B cell (primary cell): ENCODE measurements around the gene FLAD1. TPM values are rescaled to one million over a fixed set of nuclear protein-coding genes. Genes with fewer than 3 reads are reported as not detected.
A peak's percentile ranks its signal among the peaks of the same experiment; 100 is the strongest.

ENCODE experiments used
- ATAC-seq: fragments of 200-7000 bp; cut with Tn5 transposase; one replicate; pipeline ENCODE4 v1.10.0; 2021; ENCODE audit warnings: low read depth, mild to moderate bottlenecking, moderate number of reproducible peaks, moderate library complexity
- CTCF ChIA-PET: fragments of 350-600 bp; sonication (Branson Sonifier 250); formaldehyde crosslinking; loops from one replicate; lab custom pipeline; 2021; ENCODE audit warnings: antibody characterized with exemption, inconsistent platforms; lab: Charles Lee
- POLR2A ChIA-PET: fragments of 350-600 bp; sonication (Branson Sonifier 250); formaldehyde crosslinking; loops from one replicate; lab custom pipeline; 2021; ENCODE audit warnings: antibody characterized with exemption; lab: Charles Lee
- DNase-seq: peaks from one replicate; pipeline ENCODE4 v3.0.0; 2013
- H2AFZ ChIP-seq: 2 replicates; pipeline ENCODE4 v1.6.1; 2012; ENCODE audit warnings: mild to moderate bottlenecking, low read depth, low read length; ENCODE audit not compliant: insufficient read depth, poor library complexity, severe bottlenecking
- H3K27ac ChIP-seq, 2 donors: 1 replicate in 1 of 2; 2 replicates in 1 of 2; pipeline ENCODE4 v1.5.1; 2012 to 2013; ENCODE audit warnings: low read length in 2 of 2, mild to moderate bottlenecking in 2 of 2, moderate library complexity in 1 of 2
- H3K27me3 ChIP-seq, 4 experiments: fragments of 200-600 bp in 1 of 4; sonication (generic) in 1 of 4; replicated peaks in 1 of 4; 1 replicate in 2 of 4; 2 replicates in 2 of 4; pipeline versions ENCODE4 v1.6.1 to v1.7.0; 2013 to 2016; ENCODE audit warnings: low read length in 3 of 4, mild to moderate bottlenecking in 2 of 4, mixed read lengths in 1 of 4, moderate library complexity in 1 of 4; ENCODE audit not compliant: insufficient read depth in 4 of 4, control insufficient read depth in 3 of 4; ENCODE audit errors: control extremely low read depth in 1 of 4
- H3K36me3 ChIP-seq, 2 experiments: replicated peaks in 1 of 2; 1 replicate in 1 of 2; 2 replicates in 1 of 2; pipeline versions ENCODE4 v1.6.1 to v1.7.1; 2013; ENCODE audit warnings: low read length in 1 of 2; ENCODE audit not compliant: insufficient read depth in 2 of 2, control insufficient read depth in 1 of 2; ENCODE audit errors: control extremely low read depth in 1 of 2, extremely low read depth in 1 of 2
- H3K4me1 ChIP-seq, 2 donors: fragments of 200-600 bp in 1 of 2; sonication (generic) in 1 of 2; 1 replicate in 1 of 2; 2 replicates in 1 of 2; pipeline versions ENCODE4 v1.5.1 to v1.6.1; 2013 to 2017; ENCODE audit warnings: low read length in 2 of 2; ENCODE audit not compliant: control insufficient read depth in 2 of 2, insufficient read depth in 2 of 2
- H3K4me2 ChIP-seq: replicated peaks from 2 replicates; pipeline ENCODE3; 2012; ENCODE audit warnings: mild to moderate bottlenecking, low read depth, low read length; ENCODE audit not compliant: poor library complexity, severe bottlenecking
- H3K4me3 ChIP-seq, 5 experiments: fragments of 200-600 bp in 1 of 5; sonication (generic) in 1 of 5; 1 replicate in 3 of 5; 2 replicates in 2 of 5; pipeline versions ENCODE4 v1.5.1 to v1.7.0; 2011 to 2016; ENCODE audit warnings: low read length in 4 of 5, mild to moderate bottlenecking in 4 of 5, low read depth in 2 of 5, control low read depth in 1 of 5, moderate library complexity in 1 of 5; ENCODE audit not compliant: insufficient read depth in 1 of 5; ENCODE audit errors: control extremely low read depth in 1 of 5, extremely low read depth in 1 of 5
- H3K79me2 ChIP-seq: fragments of 200-600 bp; sonication (generic); one replicate; pipeline ENCODE4 v1.6.0; 2016; ENCODE audit warnings: low read length; ENCODE audit not compliant: control insufficient read depth, insufficient read depth
- H3K9ac ChIP-seq: fragments of 200-600 bp; sonication (generic); 2 replicates; pipeline ENCODE4 v1.6.1; 2017; ENCODE audit warnings: mild to moderate bottlenecking, low read length, moderate library complexity
- H3K9me3 ChIP-seq, 3 donors: one replicate each; pipeline versions ENCODE4 v1.6.1 to v1.7.1; 2013; ENCODE audit warnings: low read length in 2 of 3; ENCODE audit not compliant: control insufficient read depth in 2 of 3, insufficient read depth in 1 of 3; ENCODE audit errors: control extremely low read depth in 1 of 3
- H4K20me1 ChIP-seq: 2 replicates; pipeline ENCODE4 v1.6.0; 2012; ENCODE audit warnings: mild to moderate bottlenecking, low read length; ENCODE audit not compliant: insufficient read depth, control insufficient read depth, poor library complexity, severe bottlenecking
- H3K27ac Mint-ChIP-seq: one replicate; pipeline ENCODE4 v1.8.0; 2021; ENCODE audit warnings: mixed read lengths
- H3K27me3 Mint-ChIP-seq: one replicate; pipeline ENCODE4 v1.8.0; 2021; ENCODE audit warnings: mixed read lengths
- H3K4me1 Mint-ChIP-seq: one replicate; pipeline ENCODE4 v1.8.0; 2021; ENCODE audit warnings: mixed read lengths
- H3K4me3 Mint-ChIP-seq: one replicate; pipeline ENCODE4 v1.8.0; 2021; ENCODE audit warnings: mixed read lengths
- H3K9me3 Mint-ChIP-seq: one replicate; pipeline ENCODE4 v1.8.0; 2022; ENCODE audit warnings: mixed read lengths; ENCODE audit not compliant: insufficient read depth
- EZH2 ChIP-seq: IDR thresholded peaks from 2 replicates; pipeline ENCODE4 v1.6.1; 2012; ENCODE audit warnings: borderline replicate concordance, low read depth, mild to moderate bottlenecking, moderate library complexity, low read length; ENCODE audit not compliant: insufficient read depth, poor library complexity, severe bottlenecking
- WGBS: methylation state at CpG from one replicate; pipeline ENCODE4 v1.1.5; 2013; ENCODE audit warnings: missing lambda C conversion rate; ENCODE audit not compliant: insufficient coverage; 5-methylcytosine and 5-hydroxymethylcytosine counted together
- intact Hi-C: fragments of 100-400 bp; cut with micrococcal nuclease; formaldehyde crosslinking; loops from one replicate; pipeline ENCODE4 v1.10.0; 2022
- polyA plus RNA-seq: library from polyadenylated mRNA; depleted of rRNA; stranded (reverse); fragments of >200 nt; gene quantifications from 2 replicates; pipeline ENCODE4 v1.2.3, GENCODE V29; 2012
- total RNA-seq, 2 donors: library from RNA; stranded (reverse); fragments of 120-200 nt in 1 of 2; gene quantifications; 1 replicate in 1 of 2; 2 replicates in 1 of 2; pipeline versions ENCODE4 v1.2.3 to v1.2.4, GENCODE V29; 2013 to 2022
- TF ChIP-seq, protein P1 (sequence below): fragments of 200-600 bp; IDR thresholded peaks from one replicate; pipeline ENCODE4 v1.8.0; 2022; ENCODE audit warnings: antibody characterized with exemption, mild to moderate bottlenecking

FLAD1 gene
- total and polyA plus RNA-seq, 2 donors (not counting 1 experiment from before 2014, with no cell fraction given) = 51.4 to 83.0 TPM

DNA sequence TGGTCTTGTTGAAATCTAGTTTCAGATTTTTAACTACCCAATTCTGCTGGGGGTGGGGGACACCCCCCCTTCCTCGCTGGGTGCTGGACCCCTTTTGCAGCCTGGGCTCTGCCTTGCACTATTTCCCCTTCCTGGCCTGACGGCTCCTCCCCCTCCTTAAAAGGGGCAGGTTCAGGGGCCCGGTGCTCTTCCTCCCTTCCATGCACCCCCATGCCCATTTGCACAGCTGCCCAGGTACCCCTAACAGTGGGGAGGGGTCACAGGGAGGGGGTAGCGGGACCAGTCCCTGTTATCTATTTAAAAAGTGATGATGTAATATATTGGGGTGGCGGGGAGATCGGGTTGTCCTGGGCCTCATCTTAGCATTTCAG, 34.8 kb downstream of the FLAD1 start:
- Histone ChIP-seq H4K20me1 (peaks cover 10% of the 10 kb centered on the region), H3K79me2 (peaks cover 3% of the 10 kb centered on the region), H3K4me3 (peak overlapping the region; percentile 9 to 68 (median 49)), H2AFZ (peak overlapping the region; percentile 40), H3K9me3 (peaks cover 0 to 2% (median 0%) of the 10 kb centered on the region in 3 donors), H3K4me2 (peak overlapping the region; percentile 92), H3K27ac (peak overlapping the region; percentile 88 to 89), H3K27me3 (no peaks in the 10 kb centered on the region), H3K36me3 (peaks cover 0 to 19% of the 10 kb centered on the region in 2 experiments), H3K9ac (peak overlapping the region; percentile 69), H3K4me1 (peaks cover 47 to 61% of the 10 kb centered on the region in 2 donors)
- intact Hi-C loops = loop anchor here (1.0 to 2.0 kb wide), 10 partner anchors 12 to 459 kb away; partner anchors contain the start of genes ADAM15, CKS1B, FLAD1 and PBXIP1
- POLR2A ChIA-PET = interaction anchor here (0.8 to 6.0 kb wide), 8 partner anchors 10 to 82 kb away, joined by 3 to 74 read pairs (median 7); partner anchors contain the start of genes CKS1B, PBXIP1, PMVK and ZBTB7B
- no peak for DNase-seq
- no peaks in the 10 kb centered on the region for H3K9me3 Mint-ChIP-seq
- no peaks in the 10 kb centered on the region for H3K27me3 Mint-ChIP-seq
- TF ChIP-seq, protein P1, sequence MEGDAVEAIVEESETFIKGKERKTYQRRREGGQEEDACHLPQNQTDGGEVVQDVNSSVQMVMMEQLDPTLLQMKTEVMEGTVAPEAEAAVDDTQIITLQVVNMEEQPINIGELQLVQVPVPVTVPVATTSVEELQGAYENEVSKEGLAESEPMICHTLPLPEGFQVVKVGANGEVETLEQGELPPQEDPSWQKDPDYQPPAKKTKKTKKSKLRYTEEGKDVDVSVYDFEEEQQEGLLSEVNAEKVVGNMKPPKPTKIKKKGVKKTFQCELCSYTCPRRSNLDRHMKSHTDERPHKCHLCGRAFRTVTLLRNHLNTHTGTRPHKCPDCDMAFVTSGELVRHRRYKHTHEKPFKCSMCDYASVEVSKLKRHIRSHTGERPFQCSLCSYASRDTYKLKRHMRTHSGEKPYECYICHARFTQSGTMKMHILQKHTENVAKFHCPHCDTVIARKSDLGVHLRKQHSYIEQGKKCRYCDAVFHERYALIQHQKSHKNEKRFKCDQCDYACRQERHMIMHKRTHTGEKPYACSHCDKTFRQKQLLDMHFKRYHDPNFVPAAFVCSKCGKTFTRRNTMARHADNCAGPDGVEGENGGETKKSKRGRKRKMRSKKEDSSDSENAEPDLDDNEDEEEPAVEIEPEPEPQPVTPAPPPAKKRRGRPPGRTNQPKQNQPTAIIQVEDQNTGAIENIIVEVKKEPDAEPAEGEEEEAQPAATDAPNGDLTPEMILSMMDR = no peak
- no peak for TF ChIP-seq EZH2
- WGBS = 62% methylated on average over 3 of the region's 6 CpGs
- CTCF ChIA-PET = interaction anchor here (0.6 to 17.4 kb wide), 36 partner anchors 8 to 458 kb away, joined by 3 to 295 read pairs (median 6); partner anchors contain the start of genes ADAM15, CKS1B, FLAD1 and KRTCAP2
- ATAC-seq = no peak
- H3K4me3 Mint-ChIP-seq = peak overlapping the region; percentile 84
- H3K4me1 Mint-ChIP-seq = peaks cover 62% of the 10 kb centered on the region
- peak overlapping the region; percentile 93 for H3K27ac Mint-ChIP-seq
